ENCODE measurements around the gene ARHGAP12. TPM values are rescaled to one million over a fixed set of nuclear protein-coding genes. Genes with fewer than 3 reads are reported as not detected.
A peak's percentile ranks its signal among the peaks of the same experiment; 100 is the strongest.

ARHGAP12 gene
- total and polyA plus RNA-seq, 2 donors from 2014 or later: 15.0 to 30.9 TPM

DNA sequence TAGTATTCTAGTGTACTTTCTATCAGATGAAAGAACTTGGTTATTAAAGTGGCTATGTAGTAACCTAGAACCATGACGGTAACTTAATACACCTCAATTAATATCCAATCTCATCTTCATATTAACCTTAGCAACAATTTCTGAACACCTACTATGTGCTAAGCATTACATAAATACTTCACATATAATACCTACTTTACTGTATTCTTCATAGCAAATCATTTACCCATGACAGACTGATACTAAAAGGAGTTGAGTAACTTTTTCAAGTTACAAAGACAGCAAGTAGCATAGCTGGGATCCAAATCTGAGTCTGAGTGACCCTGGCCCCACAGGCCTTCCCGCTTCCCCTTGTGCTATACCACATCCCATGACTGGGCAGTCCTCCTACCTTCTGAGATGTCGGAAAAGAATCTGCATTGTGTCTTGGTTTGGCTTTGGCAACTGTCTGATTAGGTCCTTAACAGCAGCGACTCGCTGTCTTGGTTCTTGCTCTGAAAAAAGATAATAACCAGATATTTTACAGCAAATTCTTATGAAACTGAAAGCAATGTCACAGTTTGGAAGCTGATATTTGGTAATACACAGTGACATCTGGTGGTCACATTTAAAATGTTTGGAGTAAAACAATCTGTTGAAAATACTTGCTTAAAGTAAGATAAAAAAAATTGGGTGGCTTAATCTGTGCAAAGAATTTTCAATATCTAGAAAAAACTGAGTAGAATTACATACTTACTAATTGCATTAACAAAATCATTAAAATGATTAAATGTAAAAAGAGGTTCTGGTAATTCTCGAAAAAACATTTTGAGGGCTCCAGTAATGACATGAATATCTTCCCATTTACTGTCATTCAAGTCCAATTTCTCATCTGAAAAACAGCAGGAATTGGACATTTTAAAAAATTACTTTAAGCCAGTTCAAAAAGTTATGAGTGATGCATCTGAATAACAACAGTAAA is 120.1 kb downstream of the ARHGAP12 start:
- Histone ChIP-seq H3K27me3 (ENCODE audit: control insufficient read depth, insufficient read depth, low read length) (no peaks in the 10 kb centered on the region), H3K27ac (ENCODE audit: low read depth in 2 of 2, low read length in 2 of 2) (peak overlapping the region in 1 of 2 donors; percentile 54), H3K36me3 (ENCODE audit: control insufficient read depth in 2 of 3, insufficient read depth in 3 of 3, low read length in 3 of 3) (peaks cover 0 to 3% (median 2%) of the 10 kb centered on the region in 3 donors), H3K9me3 (ENCODE audit: control insufficient read depth in 2 of 3, insufficient read depth in 1 of 3, low read length in 3 of 3) (no peaks in the 10 kb centered on the region), H3K4me1 (ENCODE audit: control insufficient read depth in 2 of 3, insufficient read depth in 2 of 3, low read depth in 1 of 3, low read length in 3 of 3) (no peaks in the 10 kb centered on the region), H3K4me3 (ENCODE audit: low read length in 3 of 3) (peak overlapping the region; percentile 5 to 45 (median 22)), H3K9ac (ENCODE audit: low read length in 3 of 3) (peak overlapping the region in 1 of 3 donors; percentile 28)
- DNase-seq (peak in 3 of 5 donors; percentile 33 to 84 (median 71)), FAIRE-seq (peak; percentile 96)
- TF ChIP-seq, protein P1, sequence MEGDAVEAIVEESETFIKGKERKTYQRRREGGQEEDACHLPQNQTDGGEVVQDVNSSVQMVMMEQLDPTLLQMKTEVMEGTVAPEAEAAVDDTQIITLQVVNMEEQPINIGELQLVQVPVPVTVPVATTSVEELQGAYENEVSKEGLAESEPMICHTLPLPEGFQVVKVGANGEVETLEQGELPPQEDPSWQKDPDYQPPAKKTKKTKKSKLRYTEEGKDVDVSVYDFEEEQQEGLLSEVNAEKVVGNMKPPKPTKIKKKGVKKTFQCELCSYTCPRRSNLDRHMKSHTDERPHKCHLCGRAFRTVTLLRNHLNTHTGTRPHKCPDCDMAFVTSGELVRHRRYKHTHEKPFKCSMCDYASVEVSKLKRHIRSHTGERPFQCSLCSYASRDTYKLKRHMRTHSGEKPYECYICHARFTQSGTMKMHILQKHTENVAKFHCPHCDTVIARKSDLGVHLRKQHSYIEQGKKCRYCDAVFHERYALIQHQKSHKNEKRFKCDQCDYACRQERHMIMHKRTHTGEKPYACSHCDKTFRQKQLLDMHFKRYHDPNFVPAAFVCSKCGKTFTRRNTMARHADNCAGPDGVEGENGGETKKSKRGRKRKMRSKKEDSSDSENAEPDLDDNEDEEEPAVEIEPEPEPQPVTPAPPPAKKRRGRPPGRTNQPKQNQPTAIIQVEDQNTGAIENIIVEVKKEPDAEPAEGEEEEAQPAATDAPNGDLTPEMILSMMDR (IDR thresholded peaks at IDR 0.05; ENCODE audit: borderline replicate concordance, extremely low read depth, insufficient read depth): peak; percentile 25
- intact Hi-C loops (cut with DNase I): no loop called here

DNA sequence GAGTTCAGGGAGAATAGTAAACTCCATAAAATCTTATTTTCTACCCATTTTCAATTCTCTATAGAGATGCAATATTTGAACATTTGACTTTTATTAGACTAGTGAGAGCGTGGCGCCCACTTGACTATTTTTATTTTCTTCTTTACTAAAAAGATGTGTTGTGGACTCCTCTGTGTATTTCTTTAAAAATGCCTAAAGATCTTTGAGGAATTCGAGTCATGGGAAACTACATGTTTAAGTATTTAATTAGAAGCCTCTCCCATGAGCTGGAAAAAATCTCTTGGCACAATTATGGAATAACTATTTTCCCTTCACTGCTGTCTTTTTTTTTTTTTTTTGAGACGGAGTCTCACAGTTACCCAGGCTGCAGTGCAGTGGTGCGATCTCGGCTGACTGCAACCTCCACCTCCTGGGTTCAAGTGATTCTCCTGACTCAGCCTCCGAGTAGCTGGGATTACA is 124.2 kb downstream of the ARHGAP12 start:
- TF ChIP-seq, protein P1 (IDR thresholded peaks at IDR 0.05; ENCODE audit: borderline replicate concordance, extremely low read depth, insufficient read depth): no peak

DNA sequence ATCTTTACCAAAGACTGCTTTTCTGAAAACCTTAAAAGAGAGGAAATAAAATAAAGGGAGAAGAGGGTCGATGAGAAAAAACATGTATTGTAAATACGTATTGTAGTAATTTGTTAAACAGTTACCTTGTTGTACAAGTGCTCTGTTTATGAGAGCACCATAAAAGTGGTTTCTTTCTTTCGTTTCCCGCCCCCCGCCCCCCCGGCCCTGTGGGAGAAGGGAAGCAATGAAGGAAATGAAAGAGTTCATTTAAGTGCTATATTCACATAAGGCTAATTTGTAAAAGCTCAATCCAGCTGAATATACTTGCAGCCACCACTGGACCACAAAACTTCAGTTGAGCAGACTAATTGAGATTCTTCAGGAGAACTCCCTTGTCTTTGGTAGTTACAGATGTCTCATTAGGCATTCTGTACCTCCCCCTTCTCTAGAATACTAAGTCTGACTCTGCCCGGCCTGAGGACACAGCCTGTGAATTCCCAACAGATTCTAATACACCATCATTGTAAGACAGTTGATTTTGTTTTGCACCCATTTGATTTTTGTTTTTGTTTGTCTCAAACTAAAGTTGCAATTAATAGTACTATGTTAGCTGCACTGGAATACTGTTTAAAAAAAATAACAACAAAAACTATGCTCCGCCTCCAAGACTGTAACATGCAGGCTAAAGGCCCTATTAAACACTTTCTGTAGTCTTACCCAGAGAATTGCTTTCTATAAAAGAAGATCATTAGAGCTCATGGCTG is 124.9 kb downstream of the ARHGAP12 start:
- no peak overlapping the region for H3K27ac ChIP-seq (ENCODE audit: low read depth in 2 of 2, low read length in 2 of 2)
- peaks cover 0 to 2% (median 0%) of the 10 kb centered on the region in 3 donors for H3K36me3 ChIP-seq (ENCODE audit: control insufficient read depth in 2 of 3, insufficient read depth in 3 of 3, low read length in 3 of 3)
- FAIRE-seq (no peak), DNase-seq (peak in 2 of 5 donors; percentile 5 to 20)
- H3K9ac ChIP-seq (ENCODE audit: low read length in 3 of 3): no peak overlapping the region
- no peak overlapping the region for H3K4me3 ChIP-seq (ENCODE audit: low read length in 3 of 3)
- no peaks in the 10 kb centered on the region for H3K4me1 ChIP-seq (ENCODE audit: control insufficient read depth in 2 of 3, insufficient read depth in 2 of 3, low read depth in 1 of 3, low read length in 3 of 3)
- no peaks in the 10 kb centered on the region for H3K9me3 ChIP-seq (ENCODE audit: control insufficient read depth in 2 of 3, insufficient read depth in 1 of 3, low read length in 3 of 3)
- intact Hi-C loops (cut with DNase I): no loop called here
- no peaks in the 10 kb centered on the region for H3K27me3 ChIP-seq (ENCODE audit: control insufficient read depth, insufficient read depth, low read length)
- TF ChIP-seq, protein P1 (IDR thresholded peaks at IDR 0.05; ENCODE audit: borderline replicate concordance, extremely low read depth, insufficient read depth): no peak

More for the DNA sequence above, 124.2 kb downstream of the ARHGAP12 start:
- H3K9me3 ChIP-seq (ENCODE audit: control insufficient read depth in 2 of 3, insufficient read depth in 1 of 3, low read length in 3 of 3): no peaks in the 10 kb centered on the region
- no peak overlapping the region for H3K4me3 ChIP-seq (ENCODE audit: low read length in 3 of 3)
- no peaks in the 10 kb centered on the region for H3K27me3 ChIP-seq (ENCODE audit: control insufficient read depth, insufficient read depth, low read length)
- intact Hi-C loops (cut with DNase I): no loop called here
- no peaks in the 10 kb centered on the region for H3K4me1 ChIP-seq (ENCODE audit: control insufficient read depth in 2 of 3, insufficient read depth in 2 of 3, low read depth in 1 of 3, low read length in 3 of 3)
- no peak overlapping the region for H3K9ac ChIP-seq (ENCODE audit: low read length in 3 of 3)
- peaks cover 0 to 3% (median 2%) of the 10 kb centered on the region in 3 donors for H3K36me3 ChIP-seq (ENCODE audit: control insufficient read depth in 2 of 3, insufficient read depth in 3 of 3, low read length in 3 of 3)
- DNase-seq (no peak), FAIRE-seq (no peak)
- no peak overlapping the region for H3K27ac ChIP-seq (ENCODE audit: low read depth in 2 of 2, low read length in 2 of 2)

All from kidney (tissue), 14 donors.